ENCODE results near the gene NGFR.

NGFR gene

DNA sequence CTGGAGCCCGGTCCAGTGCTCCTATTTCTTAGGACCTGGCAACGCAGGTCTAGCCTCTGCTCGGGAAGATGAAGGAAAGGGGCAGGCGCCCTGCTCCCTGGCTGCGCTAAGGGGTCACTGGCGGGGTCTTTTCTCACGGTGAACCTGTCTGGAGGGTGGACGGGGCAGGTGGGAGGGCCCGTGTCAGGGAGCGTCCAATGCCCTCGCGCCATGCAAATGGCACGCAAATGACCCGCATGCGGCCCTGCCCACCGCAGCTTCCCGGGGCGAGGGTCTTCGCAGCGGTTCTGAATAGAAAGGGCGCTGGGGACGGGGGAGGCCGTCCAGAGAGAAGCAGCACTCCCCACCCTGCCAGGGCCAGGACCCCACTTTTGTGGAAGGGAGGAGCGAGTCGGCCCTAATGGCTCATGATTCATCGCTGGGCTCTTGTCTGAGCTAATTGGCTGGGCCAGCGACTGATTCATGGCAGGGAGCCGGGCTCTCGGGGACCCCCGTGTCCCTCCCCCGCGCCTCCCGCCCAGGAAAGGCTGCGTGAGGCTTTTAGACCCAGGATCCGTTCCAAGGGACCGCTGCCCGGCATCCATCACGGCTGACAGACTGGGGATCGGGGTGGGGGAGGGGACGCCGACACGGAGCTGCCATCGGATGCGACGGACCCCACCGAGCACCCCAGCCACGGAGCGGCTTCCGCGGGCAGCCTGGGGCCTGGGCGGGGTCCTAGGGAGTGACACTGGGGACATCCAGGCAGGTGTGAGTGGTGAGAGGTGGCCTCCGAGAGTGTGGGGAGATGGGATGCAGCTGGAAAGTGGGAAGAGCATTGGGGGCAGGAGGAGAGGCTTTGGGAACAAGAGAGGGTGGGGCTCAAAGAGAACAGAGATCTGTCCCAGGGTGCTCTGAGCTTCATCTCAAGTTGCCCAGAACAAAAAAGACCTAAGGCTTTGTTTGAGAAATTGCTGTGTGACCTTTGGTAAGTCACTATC is 25.0 kb upstream of the NGFR start:
- no peak for DNase-seq (ENCODE audit: low read depth)

DNA sequence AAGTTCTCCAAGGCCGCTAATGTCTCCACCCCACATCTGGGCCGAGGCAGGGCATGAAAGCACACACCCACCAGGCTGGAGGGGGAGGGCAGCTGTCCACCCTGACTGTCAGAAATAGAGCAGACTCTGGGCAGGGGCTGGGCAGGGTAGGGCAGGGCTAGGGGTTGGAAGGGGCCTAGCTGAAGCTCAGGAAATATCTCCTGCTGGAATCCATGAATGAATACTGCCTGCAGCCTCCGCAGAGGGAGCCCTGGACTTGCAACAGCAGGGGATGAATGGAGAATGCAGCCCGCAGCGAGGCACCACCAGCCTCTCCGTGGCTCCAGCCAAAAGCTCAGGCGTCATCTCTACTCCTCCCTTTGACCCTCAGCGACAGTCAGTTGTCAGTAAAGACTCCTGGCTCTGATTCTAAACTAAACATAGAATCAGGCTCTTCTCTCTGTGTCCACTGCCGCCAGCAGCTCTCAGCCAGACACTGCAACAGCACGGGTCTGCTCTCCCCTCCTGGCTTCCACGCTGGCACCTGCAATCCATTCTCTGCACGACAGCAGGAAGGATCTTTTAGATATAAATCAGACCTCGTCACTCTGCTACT is 23.9 kb upstream of the NGFR start:
- DNase-seq (ENCODE audit: low read depth) = no peak

DNA sequence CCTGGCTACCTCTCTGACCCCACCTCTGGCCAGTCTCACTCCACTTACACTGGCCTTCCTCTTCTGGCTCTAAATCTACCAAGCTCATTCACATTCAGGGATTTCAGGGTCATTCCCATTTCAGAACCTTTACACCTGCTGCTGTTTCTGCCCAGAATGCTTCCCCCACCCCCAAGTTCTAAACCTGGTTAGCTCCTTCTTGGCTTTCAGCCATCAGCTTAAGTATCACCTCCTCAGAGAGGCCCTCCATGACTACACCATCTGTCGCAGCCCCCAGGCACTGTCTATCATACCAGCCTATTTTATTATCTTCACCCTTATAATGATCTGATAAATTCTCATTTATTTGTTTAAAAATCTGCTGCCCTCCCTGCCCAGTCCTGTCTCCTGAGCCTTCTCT is 23.3 kb upstream of the NGFR start:
- DNase-seq (ENCODE audit: low read depth) = no peak

DNA sequence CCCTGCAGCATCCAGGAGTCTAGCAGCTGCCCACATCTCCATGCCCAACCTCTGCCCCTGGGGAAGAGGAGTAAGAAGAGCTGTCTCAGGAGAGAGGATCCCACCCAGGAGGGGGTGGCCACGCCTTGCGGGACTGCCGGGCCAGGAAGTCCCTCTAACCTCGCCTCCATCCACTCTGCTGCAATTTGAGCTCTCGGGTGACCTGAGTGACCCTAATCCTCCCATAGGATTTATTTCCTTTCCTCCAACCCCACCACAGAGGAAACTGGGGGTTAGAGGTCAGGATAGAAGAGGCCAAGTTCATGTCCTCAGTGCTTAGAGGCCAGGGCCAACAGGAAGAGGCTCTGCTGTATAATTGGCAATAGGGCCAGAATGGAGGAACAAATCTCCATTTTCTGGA is 22.6 kb upstream of the NGFR start:
- DNase-seq (ENCODE audit: low read depth) = no peak

DNA sequence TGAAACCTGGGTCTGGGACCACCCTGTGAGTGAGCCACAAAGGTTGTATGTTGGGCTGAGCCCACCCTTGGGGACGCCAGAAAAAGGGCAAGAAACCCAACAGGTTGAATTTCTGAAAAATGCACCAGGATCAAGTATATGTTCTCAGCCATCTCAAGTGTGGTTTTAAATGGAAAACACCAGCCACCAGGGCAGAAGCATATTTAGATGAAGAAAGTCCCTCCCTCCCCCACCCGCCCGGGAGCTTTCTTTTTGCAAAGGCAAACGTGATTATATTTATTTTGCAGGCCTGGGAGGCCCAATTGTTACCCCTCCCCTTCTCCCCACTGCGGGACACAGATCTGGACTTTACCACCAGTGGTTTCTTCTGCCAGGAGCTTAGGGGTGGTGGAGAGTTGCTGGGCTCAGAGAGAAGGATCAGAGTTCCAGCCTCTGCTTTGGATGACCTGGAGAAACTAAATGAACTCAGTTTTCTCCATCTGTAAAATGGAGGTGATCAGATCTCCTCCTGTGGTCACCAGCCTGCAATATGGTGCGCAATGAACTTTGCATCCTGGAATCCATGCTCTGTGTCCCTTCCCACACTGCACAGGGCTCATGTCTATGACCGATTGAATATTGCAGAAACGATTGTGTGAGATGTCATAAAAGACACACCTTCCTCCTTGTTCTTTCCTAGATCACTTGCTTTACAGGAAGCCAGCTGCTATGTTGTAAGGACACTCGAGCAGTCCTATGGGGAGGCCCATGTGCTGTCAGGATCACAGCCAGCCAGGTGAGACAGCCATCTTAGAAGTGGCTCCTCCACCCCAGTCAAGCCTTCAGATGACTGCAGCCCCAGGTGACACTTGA is 21.0 kb upstream of the NGFR start:
- no peak for DNase-seq (ENCODE audit: low read depth)

DNA sequence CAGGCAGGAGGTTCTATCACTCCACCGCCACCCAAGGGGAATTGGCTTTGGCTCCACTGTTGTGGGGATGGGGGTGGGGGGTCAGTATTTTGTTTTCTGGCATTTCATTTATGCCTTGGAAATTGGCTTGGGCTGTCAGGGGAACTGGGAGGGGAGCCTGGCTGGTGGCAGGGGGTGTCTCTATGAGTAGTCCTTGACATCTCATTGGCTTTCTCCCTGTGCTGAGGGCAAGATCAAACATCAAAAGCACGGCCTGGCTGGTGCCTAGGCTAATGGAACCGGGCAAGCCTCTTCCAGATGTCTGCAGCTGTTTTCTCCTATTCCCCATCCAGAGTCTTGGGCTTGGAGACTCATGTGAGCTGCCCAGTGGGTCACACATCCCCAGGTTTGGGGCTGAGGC is 17.4 kb upstream of the NGFR start:
- no peak for DNase-seq (ENCODE audit: low read depth)

DNA sequence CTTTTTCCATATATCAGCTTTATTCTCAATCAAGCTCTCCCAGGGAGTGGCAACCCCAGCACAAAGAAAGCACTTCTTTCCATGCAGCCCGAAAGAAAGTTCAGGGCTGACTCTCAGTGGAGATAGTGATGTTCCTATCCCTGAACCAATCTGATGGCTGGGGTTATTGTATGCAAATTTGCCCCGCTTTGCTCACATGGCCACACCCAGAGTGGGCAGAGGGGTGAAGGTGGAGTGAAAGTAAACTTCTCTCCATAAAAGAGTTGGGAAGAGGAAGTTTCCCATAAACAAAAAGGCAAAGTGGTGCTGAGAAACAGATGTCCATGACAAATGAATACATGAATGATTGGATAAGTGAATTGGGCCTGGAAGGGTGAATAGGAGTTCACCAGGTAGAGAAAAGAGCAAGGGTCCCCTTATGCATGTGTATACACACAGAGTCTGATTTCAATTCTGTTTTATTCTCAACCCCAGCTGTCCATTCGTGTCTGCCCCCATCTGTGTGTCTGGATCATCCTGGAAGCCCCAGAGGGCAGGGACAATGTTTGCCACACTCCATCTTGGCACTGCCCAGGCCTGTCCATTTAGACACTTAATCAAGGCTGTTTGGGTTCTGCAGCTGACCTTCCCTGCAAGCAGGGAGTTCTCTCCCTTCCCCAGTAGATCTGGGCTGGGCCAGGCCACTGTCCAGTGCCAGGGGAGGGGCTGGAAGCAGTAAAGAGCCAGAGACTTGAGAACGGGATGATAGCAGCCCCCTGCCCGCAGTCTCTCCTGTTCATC is 14.1 kb upstream of the NGFR start:
- no peak for DNase-seq (ENCODE audit: low read depth)

DNA sequence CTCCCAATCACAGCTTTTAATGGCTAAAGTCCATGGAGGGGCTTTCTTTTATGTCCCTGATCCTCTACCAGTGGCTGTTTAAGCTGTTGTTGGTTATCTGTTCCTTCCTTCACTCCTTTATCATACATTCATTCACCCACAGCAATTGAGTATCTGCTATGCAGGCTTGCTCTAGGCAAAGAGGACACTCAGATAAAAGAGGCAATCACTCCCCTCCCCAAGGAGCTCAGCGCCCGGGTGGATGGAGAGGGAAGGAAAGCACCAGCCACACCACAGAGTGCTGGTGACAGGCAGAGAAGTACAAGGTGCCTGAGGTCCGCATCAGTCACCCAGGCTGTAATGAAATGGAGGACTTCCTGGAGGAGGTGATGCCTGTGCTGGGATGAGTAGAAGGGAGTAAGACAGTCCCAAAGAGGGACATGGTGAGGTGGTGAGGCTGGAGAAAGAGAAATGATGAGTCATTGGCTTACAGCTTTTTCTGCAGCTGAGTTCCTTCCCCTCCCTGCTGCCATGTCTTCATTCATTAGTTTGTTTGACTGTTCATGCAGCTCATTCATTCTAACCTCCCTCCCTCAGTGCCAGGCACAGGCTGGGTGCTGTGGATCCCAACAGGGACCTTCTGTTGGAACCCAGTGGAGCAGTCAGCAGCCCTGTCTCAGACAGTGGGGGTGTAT is 12.8 kb upstream of the NGFR start:
- no peak for DNase-seq (ENCODE audit: low read depth)

DNA sequence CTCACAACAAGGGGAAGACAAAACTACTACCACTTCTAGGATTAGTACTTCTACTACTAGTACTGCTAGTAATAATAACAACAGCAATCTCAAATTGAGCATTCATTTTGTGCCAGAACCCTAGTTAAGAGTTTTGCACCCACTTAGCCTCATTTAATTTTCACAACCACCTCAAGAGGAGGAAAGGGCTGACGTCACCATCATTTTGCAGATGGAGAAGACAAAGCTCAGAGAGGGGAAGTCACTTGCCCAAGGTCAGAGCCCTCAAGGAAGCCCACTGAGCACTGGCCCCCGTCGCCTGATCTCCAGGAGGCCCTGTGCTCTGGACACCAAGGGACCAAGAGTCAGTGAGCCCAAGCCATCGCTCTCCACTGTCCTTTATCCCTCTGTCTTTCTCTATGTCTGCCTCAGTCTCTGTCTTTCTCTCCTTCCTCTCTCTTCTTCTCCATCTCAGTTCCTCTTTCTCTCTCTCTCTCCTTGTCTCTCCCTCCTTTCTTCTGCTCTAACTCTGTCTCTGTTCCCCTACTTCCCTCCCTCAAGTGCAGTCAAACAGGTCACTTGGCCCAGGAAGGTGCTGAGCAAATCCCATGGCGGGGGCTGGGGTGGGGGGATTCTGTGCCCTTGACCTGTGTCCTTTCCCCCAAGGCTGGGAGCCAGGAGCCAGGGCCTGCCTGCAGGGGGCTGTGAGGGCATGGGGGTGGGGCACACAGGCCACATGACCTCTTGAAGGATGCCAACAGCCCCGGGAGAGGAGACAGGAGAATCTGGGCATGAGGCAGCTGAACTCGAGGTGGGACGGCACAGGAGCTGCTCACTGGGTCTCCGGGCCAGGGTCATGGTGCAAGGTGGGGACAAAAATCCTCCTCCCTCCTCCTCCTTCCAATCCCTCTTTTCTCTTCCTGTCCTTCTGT is 11.2 kb upstream of the NGFR start:
- DNase-seq (ENCODE audit: low read depth) = no peak

DNA sequence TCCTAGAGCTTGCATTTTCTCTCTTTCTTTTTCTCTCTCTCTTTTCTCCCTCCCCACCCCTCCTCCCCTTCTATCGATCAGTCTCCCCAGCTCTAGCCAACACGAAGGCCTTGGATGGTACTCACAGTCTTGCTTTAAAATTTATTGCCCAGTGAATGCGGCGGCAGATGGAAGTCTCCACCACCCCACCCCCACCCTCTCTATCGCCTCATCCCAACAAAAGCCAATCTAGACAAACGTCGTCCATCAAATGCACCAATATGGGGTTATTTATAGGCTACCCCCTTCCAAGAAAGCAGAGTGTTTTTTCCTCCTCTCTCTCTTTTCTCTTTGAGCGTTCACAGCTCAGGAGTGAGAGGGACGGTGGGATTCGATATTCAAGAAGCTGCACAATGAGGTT is 10.5 kb upstream of the NGFR start:
- DNase-seq (ENCODE audit: low read depth) = no peak

DNA sequence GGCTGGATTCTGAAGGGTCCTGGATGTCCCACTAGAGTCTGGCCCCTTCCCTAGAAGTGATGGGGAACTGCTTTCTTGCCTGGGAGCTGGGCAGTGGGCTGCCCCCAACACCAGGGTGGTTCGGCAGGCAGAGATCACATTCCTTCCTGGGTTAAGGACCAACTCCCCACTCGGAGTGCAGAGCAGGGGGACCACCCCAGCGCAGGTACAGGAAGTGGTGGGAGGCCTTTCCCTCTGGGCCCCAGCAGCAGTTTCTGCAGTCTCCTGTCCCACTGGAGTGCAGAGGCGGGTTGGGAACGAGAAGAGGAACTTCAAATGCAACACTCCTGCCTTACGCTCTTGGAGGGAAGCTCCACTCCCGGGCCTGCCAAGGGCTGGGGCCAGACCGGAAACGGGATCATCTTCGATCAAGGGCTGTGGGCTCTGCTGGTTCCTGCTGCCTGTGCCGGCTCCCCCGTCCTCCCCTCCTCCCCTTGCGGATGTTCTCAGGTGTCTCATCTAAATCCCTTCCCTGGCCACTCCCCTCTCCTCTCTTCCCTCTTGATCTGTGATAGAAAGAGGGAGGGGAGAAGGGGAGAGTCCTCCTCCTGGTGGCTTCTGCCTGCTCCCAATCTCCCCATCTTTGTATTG is 9.0 kb upstream of the NGFR start:
- no peak for DNase-seq (ENCODE audit: low read depth)

DNA sequence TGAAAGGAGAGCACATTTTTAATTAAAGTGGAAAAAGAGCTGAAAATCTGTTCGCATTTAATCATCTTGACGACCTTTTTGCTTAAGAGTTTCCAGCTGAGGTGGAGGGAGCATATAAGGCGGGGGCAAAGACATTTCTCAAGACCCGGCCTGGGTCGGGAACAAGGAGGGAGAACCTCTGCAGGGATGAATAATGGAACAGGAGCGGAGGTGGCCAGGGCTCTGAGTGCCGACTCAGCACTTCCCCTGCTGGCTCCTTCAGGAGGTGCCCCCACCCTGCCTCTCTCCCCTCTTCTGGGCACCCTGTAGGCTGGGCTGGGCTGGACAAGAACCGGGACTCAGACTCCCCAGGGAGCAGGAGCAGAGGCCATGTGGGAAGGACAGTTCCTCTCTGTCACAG is 7.9 kb upstream of the NGFR start:
- no peak for DNase-seq (ENCODE audit: low read depth)

DNA sequence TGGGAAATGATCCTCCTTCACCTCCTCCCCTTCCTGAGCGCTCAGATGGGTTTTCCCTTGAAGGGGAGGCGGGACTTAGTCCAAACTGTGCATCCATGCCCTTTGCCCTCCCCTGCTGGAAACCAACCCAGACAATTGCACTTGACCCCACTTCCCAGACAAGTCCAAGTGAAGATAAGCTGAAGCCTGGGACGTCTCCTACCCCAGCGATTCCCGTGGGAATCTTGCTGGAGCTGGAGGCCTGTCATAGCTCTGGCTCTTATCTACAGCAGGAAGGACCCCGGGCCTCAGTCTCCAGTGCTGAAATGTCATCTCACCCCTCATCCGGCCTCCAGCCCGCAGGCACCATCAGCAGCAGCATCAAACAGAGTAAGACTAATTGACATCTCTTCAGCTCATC is 6.5 kb upstream of the NGFR start:
- DNase-seq (ENCODE audit: low read depth) = no peak

DNA sequence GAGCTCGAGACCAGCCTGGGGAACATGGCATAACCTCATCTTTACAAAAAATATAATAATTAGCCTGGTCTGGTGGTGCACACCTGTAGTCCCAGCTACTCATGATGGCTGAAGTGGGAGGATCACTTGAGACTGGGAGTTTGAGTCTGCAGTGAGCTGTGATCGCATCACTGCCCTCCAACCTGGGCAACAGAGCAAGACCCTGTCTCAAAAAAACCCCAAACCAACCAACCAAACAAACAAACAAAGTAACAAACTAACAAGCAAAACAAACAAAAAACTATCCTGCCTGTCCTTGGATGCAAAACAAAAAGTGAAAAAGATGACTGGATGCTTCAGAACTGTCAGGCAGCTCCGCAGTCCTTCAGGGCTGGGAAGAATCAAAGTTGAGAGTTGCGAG is 5.7 kb upstream of the NGFR start:
- no peak for DNase-seq (ENCODE audit: low read depth)

DNA sequence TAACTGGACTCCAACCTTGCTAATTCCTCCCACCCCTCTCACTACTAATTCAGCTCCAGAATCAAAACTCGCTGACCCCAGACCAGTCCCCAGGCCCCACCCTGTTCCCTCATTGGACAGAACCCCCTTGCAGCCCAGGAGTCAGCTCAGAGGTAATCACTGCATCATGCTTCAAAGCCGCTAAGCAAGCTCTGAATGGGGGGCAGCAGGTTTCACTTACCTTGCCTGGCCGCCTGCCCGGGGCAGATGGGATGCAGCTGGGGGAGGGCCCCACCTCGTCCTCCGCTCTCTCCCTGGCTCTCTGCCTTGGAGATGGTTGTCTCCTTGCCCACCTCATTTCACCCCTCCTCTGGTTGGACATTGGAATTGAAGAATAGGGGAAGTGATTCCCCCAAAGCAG is 4.8 kb upstream of the NGFR start:
- DNase-seq (ENCODE audit: low read depth) = no peak

DNA sequence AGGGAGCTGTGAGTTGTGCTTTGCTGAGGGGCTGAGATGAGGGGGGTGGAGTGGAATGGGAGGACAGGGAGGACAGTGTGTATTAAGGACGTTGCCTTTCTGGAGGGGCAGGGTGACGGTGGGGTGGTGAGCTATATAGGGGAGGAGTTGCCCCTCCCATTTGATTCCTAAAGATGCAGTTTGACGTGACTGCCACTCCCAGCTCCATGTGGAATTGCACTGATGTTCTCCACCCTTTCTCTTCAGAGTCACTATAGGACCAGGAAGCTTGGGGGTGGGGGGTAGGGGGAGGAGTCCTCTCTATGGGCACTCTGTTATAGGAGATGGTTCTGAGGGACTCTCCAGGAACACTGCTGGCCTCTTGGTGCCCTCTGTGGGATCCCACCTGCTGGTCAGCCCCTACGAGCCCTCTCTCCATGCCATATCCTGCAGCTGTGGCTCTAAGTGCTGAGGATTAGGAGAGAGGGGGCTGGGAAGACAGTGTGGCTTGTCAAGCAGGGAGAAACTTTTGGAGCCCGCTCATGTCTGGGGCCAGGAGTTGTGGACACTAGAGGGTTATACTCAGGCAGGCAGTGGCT is 3.8 kb upstream of the NGFR start:
- DNase-seq (ENCODE audit: low read depth) = no peak

DNA sequence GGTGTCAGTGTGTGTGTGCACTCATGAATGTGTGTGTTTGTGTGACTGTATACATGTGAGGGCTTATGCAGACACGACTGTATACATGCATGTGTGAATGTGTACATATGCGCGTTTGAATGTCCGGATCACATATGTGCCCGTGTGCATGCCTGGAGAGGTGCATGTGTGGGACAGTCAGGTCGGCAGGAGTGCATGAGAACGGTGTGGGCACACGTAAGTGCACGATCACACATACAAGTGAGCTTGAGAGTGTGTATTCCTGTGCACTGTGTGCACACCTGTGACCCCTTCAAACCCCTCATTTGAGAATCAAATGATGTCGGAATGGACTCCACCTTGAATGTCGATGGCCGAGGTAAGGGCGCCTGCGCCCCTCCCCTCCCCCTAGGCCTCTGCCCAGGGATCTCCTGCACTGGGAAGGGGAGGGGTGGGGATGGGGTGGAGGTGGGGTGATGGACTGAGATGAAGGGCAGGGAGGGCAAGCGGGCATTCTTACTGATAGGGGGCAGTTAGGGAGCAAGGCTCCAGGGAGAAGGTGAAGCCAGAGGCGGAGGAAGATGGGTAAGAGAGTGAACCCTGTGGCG is 601 bp upstream of the NGFR start:
- no peak for DNase-seq (ENCODE audit: low read depth)

DNA sequence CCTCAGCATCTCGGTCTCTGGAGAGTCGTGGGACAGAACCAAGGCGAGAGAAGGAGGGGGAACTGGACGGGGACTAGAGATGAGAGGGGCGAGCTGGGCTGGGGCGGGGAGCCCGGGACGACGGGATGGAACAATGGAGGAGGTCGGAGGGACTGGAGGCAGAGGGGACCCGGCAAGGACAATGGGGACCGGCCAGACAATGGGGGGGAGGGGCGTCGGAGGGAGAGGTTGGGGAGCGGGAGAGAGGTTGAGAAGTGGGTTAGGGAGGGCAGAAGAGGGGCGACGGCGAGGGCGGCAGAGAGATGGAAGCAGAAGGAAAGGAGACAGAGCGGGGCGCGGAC is 719 bp downstream of the NGFR start:
- DNase-seq (ENCODE audit: low read depth) = no peak

DNA sequence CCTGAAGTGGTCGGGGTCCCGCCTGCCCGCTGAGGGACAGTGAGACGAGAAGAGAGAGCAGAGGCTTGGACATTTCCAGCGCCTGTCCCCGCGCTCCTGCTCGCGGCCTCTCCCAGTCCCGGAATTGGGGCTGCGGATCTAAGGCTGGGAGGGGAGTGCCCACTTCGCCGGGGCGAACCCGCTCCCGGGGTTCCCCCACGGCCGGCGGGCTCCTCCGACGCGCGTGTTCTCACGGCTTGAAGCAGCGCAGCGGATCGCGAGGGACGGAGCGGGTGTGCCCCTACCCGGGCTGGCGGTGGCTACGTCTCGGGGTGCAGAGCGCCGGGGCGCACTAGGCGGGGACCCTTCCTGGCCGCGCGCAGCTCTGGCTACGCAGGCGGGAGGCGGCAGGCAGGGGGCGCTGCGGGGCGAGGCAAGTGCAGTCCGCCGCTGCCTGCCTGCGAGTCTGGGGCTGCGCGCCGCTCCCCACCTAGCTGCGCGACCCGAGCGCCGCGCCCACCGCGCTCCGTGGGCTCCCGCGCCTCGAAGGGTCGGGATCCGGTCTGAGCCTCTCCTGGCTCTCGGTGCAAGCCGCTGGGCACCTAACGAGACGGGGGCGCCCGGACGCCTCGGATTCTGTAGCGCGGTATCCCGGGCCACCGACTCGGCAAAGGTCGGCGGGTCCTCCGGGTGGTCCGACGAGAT is 1.2 kb downstream of the NGFR start:
- no peak for DNase-seq (ENCODE audit: low read depth)

Measured in stromal cell of bone marrow (primary cell).